NCI-H82 (cell line): ENCODE results near the gene U2AF2.

Experiments
- DNase-seq: peaks from one replicate; lab custom pipeline; 2025; lab: John Stamatoyannopoulos, UW

U2AF2 gene

DNA sequence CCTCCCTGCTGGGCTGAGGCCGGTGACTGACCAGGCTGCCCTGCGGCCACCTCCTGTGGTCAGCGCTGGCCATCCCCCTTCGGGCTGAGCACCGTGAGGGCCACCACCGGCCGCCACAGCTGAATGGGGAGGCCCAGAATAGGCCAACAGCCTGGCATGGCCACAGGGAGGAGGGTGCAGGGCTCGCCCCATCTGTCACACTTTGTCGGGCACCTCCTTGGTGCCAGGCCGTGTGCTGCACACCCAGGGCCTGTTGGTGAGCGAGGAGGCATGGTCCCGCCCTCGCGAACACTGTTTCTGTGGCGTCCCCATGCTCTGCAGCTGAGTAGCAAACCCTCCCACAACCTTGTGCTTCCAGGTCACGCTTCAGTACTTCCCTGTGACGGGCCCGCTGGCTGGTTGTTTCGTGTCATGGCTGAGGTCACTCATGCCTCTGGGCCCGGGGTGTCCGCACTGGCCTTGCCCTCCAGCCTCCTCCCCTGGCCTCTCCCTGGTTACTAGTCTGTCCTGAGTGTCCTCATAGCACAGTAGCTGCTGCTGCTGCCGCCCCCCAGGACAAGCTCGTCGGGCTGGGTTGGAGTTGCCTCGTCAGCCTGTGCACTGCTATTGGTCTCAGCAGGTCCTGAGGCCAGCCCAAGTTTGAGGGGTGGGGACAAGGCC lies 35.4 kb downstream of the U2AF2 start:
- DNase-seq: no peak

DNA sequence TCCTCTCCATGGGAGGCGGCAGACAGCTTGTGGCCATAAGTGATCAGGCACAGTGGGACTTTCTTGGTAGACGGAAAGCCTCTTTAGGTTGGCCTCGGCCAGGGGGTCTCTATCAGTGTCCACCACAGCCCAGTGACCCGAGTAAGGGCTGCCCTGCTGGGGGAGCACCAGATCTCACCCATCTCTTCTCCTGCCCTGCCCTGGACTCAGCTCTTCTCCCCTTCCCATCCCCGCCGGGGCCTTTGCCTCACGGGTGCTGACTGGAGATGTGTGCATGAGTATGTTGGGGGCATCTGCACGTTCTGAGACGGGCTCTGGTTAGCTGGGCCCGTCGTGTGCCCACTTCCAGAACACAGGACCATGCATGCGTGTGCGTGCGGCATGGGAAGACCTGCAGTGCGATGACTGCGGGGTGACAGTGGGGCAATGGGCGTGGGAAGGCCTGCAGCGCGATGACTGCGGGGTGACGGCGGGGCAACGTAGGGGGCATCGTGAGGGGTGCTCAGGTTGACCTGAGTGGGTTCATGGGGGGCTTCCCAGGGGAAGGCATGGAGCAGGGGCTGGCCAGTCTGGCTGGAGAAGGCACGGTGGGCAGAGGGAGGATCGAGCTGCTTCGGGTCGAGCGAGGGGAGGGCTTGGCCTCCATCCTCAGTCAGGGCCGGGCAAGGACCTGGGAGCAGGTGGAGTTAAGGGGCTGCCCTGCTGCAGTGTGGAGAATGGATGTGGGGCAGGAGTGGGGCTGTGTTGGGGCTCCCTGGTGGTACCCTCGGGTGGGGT lies 36.1 kb downstream of the U2AF2 start:
- DNase-seq: no peak

DNA sequence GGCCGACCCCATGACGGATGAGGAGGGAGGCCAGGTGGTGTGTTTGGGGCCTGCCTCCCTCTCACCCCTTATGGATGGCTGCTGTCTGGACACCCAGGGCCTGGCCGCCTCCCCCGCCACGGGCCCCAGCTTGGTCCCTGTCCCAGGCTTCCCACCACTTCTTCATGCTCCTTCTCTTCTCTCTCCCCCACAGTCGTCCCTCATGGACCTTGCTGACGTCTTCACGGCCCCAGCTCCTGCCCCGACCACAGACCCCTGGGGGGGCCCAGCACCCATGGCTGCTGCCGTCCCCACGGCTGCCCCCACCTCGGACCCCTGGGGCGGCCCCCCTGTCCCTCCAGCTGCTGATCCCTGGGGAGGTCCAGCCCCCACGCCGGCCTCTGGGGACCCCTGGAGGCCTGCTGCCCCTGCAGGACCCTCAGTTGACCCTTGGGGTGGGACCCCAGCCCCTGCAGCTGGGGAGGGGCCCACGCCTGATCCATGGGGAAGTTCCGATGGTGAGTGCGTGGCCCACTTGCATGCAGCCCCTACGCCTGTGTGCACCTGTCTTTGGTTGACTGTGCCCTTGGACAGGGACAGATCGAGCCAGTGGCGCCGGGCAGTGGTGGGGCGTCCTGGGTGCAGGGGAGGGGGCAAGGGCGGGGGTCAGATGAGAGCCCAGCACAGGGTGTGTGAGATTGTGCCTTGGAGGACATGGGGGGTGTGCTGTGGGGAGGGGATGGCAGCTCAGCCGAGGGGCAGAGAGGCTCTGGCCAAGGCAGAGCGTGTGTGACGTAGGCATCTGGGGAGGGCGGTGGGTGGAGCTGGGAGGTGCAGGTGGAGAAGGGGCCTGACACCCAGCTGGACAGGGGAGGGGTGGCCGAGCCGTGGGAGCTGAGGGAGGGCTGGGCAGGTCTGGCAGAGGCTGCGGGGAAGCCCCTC lies 37.0 kb downstream of the U2AF2 start:
- no peak for DNase-seq

DNA sequence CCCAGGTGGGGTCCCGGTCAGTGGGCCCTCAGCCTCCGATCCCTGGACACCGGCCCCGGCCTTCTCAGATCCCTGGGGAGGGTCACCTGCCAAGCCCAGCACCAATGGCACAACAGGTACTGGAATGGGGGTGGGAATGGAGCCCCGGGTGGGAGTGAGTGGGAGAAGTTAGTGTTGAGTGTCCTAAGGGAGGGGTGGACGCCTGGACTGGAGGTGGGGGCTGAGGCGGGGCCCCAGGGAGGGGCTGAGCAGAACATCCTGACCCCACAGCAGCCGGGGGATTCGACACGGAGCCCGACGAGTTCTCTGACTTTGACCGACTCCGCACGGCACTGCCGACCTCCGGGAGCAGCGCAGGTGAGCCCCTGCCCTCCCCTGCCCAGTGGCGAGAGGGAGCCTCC lies 37.8 kb downstream of the U2AF2 start:
- no peak for DNase-seq

DNA sequence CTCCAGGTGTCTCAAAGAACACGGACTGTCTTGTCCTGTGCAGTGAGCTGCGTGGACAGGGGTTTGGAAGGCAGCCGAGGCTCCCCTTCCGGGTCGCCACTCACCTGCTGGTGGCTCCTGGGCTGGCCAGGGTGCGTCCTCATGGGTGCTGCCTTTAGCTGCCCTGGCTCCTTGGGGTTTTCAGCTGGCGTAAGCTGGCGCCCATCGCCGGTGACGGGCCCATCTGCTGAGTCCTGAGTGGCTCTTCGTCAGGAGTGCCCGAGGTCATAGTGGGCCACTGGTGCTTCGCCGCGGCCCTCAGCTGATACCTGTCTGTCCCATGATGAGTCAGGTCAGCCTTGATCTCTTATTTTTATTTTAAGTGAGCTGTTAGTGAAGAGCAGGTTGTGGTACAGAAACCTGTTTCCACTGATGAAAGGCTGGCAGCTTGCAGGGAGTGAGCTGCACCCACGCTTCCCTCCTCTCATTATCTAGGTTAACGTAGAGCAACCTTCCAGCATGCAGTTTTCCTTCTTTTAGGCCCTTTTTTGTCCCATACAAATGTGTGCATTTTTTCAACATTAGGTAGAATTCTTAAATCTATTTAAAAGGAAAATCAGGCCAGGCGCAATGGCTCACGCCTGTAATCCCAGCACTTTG lies 38.6 kb downstream of the U2AF2 start:
- DNase-seq: no peak

DNA sequence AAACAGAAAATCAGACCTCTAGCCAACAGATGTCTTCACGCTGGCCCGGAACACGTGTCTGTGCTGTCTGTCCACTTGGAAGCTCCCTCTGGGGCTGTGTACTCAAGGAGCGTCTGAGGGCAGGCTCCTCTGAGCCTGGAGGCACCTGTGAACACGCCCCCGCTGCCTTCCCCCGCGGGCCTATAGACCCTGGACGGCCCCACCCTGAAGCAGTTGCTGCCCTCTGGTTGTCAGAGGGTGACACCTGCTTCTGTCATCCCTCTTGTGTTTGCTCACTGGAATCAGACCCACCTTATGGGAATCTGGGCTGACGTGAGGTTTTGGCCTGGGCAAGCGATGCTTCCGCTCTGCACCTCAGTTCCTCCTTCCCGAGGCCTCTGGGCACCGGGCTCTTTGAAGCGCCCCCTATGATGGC lies 39.4 kb downstream of the U2AF2 start:
- no peak for DNase-seq

DNA sequence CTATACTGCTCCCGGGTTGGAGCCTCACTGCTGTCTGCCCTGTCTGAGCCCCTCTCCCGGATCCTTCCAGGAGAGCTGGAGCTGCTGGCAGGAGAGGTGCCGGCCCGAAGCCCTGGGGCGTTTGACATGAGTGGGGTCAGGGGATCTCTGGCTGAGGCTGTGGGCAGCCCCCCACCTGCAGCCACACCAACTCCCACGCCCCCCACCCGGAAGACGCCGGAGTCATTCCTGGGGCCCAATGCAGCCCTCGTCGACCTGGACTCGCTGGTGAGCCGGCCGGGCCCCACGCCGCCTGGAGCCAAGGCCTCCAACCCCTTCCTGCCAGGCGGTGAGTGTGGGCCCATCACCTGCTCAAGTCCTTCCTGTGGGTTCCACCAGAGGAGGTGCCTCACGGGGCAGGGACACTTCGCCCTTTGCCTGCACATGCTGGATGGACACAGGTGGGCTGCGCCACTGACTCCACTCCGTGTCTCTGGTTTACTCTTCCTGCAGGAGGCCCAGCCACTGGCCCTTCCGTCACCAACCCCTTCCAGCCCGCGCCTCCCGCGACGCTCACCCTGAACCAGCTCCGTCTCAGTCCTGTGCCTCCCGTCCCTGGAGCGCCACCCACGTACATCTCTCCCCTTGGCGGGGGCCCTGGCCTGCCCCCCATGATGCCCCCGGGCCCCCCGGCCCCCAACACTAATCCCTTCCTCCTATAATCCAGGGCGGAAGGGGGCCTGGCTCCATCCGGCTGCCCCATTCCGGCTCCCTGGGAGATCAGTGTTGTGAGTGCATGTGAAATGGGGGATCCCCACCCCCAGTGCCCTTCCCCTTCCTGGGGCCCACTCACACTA lies 40.0 kb downstream of the U2AF2 start:
- DNase-seq: no peak

DNA sequence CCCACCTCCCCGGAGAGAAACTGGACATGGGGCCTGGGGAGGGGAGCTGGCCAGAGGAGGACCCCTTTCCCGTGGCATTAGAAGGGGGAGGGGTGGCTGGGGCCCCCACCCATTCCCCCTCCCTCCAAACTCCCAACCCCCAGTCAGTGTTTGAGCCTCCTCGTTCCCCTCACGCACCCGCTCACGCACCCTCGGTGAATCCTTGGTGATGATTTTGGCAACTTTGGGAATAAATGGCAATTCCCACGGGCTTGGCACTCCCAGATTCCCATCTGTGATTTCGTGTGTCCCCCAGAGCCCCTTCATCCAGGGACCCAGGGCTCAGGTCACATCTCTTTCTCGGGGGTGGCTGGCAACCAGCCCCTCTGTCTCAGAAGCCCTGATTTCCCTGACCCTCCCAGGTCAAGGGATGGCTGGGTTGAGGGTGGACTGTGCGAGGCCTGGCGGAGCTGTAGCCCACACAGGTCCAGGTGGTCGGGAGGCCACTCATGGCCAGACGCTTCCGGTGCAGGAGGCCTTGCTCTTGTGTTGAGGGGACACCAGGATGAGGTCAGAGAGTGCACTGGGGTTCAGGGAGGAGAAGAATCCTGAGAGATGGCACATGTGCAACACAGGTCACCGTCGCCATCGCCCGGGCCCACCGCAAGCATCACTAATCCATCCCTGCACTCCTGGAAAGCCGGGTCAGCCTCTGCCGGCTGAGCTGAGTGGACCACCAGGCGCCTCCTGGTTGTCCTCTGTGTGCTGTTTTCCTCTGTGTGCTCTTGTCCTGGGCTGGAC lies 40.9 kb downstream of the U2AF2 start:
- no peak for DNase-seq

DNA sequence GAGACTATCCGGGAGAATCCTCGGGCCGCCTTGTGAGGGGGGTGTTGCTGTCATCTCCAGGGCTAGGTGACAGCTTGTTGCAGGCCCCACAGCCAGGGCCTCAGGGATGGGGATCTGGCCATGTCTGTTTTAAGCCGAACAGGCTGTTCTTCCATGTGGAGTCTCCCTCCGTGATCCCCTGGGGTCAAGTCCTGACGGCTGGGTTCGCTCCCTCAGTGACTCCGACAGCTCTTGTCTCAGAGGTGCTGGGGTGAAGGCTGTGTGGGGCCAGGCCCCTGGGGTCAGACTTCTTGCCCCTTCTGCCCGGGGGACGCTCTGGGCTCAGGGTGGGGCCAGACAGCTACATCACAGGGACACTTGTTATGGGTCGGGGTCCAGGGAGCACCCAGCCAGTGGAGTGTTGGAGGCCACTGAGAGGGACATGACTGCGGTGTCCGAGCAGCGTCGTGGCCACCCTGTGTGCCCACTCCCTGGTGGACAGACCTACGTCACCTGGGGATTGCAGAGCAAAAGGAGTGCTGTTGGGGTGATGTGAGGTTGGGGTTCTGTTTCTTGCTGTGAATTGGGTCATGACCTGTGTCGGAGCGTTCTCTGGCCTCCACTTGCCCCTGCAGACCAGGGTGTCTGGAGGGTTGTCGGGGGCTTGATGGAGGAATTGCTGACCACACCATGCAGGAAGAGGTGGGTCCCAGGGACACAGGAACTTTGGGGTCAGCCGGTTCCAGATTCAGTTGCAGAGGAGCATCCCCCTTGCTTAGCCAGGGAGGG lies 41.6 kb downstream of the U2AF2 start:
- DNase-seq: no peak

DNA sequence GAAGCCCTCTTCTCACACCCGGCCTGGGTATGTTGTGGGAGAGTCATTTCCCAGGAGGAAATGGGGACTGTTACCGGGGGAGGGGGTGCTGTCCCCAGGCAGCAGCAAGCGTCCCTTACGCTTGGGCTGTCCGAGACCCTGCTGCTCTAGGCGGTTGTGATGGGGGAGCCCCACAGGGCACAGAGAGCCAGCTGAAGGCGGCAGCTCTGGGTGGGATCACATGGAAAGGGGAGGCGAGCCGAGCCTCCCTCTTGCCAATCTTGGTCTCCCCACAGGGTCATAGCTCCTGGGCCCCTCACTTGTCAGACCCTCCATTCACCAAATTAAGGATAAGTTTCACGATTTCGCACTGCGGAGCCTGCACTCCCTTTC lies 42.2 kb downstream of the U2AF2 start:
- no peak for DNase-seq

DNA sequence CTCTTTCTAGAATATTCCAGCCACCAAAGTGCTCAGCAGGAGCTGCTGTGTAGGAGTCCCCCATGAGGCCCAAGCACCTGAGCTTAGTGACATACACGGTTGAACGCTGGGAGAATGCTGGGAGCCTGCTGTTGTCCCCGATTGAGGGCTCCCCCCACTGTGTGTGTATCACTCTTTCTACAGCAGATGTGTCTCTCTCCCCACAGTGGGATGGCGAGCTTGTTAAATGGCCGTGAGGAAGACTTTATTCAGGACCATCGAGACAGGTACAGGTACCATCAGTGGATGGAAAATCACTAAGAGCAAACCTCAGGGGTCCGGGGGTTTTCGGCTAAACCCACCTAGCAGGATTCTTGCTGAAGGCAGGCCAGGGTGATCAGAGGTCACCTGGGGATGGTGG lies 42.9 kb downstream of the U2AF2 start:
- DNase-seq: no peak

DNA sequence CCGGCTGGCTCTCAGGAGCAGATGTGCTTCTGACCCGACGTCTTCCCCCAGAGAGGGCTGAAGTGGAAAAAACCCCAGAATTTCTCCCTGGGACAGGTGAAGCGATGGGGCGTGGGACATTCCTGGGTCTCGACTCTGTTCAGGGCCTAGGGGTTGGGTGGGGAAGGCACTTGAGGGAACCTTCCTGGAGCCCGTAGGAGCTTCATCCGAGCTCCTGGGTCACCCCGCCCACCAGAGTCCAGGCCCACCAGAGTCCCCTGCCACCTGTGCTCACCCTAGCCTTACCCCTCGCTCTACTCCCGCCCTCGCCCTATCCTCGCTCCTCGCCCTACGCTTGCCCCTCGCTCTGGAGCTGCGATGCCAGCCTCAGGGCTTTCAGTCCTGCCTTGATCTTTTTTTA lies 43.4 kb downstream of the U2AF2 start:
- no peak for DNase-seq

DNA sequence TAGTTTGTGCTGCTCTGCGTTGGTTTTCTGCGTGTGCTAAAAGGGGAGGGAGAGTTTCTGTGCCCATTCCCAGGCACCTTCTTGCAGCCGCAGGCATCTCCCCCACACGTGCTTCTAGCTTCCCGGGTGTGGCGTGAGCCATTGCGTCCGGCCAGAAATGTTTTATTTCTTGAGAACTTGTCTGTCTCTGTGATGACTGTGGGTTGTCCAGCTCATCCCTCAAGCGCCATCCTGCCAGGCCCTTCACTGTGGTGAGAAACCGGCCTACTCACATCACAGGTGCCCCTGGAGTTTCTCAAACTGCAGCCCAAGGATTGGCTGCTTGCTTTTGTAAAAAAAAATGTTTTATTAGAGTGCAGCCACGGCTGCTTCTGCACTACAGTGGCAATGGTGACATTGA lies 44.4 kb downstream of the U2AF2 start:
- no peak for DNase-seq

DNA sequence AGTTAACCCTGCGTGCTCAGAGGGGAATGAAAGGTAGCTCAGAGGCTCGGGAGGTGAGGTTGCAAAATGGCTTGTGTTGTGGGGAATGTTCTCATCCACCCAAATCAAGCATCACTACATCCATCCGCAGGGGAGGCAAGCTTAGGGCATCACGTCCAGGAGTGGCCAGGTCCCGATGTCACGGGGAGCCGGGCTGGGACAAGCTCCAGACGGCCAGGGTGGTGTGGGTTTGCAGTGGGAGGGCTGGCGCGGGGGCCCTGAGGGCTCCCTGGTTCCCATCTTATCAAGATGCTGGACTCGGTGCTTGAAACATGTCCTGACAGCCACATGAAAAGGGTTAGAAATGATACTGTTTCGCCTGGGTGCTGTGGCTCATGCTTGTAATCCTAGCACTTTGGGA lies 46.0 kb downstream of the U2AF2 start:
- DNase-seq: no peak

DNA sequence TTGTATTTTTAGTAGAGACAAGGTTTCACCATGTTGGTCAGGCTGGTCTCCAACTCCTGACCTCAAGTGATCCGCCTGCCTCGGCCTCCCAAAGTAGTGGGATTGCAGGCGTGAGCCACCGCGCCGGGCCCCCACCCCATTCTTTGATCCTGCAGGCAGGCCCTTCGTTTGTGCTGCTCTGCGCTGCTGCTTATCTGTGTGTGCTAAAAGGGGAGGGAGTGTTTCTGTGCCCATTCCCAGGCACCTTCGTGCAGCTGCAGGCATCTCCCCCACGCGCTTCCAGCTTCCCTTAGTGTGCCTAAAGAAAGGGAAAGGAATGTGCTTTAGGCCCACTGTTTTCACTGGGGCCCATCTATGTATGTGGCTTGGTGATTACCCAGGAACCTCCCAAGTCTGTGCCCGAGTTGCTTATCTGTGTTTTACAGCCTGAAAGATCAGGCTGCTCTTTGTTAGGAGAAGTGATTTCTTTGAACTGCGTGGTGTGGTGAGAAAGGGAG lies 47.3 kb downstream of the U2AF2 start:
- DNase-seq: no peak

DNA sequence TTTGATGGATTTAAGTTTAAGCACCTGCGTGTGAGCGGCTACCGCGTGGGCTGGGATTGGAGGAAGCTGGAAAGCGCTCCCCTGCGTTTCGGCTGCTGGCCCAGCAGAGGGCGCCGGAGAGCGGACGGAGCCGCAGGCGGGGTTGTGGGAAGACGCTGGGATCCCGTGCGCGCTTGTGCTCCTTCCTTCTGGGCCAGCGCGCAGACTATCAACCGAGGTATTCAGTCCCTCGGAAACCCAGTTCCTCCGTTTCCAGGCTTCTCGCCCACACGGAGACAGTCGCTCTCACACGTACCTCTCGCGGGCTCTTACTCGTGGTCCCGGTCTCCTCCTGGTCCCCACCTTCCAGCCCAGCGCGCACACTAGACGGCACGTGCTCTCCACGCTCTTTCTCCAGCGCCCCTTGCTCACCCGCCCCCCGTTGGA lies 49.0 kb downstream of the U2AF2 start:
- DNase-seq: no peak

DNA sequence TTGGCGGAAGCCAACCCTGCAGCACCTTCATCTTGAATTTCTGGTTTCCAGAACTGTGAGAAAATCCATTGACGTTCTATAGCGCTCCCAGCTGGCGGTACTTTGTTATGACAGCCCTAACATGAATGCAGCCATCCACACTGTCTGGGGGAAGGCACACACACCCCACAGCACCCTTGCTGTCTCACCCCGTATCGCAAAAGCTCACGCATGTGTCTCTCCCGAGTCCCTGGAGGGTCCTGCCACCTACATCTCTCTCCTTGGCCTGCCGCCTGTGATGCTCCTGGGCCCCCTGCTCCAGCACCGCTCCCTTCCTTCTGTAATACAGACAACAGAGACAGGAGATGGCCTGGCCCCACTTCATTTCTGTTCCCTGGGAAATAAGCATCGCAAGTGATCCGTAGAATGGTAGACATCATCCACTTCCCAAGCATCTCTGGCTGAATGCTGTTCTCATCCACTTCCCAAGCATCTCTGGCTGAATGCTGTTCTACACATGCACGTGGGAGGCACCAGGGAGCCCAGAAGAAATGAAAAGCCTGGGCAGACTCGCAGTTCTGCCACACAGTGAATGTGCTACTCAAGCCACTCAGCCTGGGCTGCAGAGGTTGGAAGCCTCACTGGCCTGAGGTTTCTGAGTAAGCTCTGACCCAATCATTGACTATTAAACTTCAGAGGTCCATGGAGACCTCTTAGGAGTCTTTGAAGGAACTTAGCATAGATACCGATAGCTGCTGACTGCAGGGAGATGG lies 49.8 kb downstream of the U2AF2 start:
- DNase-seq: no peak

DNA sequence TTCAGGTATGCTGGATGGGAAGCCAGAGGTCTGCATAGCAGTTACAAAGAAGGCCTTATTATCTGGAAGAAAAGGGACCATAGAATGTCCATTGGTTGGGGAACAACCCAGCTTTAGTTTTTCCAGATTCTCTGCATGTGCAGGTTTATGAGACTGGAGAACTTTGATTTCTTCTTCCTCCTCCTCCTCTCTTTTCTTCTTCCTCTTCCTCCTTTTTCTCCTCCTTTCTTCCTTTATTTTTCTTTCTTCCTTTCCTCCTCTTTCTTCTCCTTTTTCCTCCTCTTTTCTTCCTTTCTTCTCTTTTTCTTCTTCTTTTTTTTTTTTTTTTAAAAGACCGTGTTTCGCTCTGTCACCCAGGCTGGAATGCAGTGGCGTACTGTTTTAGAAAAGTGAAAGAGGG lies 51.1 kb downstream of the U2AF2 start:
- no peak for DNase-seq

DNA sequence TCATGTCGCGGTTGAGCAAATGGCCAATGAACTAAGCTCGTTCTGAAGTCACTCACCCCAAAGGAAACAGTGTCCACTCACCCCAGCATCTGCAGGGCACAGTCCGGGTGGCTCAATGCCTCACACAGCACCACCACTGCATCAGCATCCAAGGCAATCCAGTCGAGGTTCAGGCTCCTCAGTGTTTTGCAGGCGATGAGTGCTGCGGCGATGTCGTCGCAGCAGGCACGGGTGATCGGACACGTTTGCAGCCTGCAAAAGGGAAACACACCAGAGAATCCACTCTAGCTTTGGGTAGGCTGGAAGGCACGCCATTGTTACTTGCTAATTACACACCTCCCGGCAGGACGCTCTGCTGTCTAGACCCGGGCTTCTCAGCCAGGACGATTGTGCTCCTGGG lies 56.9 kb downstream of the U2AF2 start:
- DNase-seq: no peak
